Trophoblast cell (in vitro differentiated cells and primary cell): Measurements from ENCODE around the gene CPNE8.
A peak's percentile ranks its signal among the peaks of the same experiment; 100 is the strongest.

Source experiments
- DNase-seq, 2 donors: peaks; one replicate each; pipeline ENCODE4 v3.0.0-alpha.2; 2016
- H2AFZ ChIP-seq: 2 replicates; pipeline ENCODE4 v1.6.1; 2013; ENCODE audit warnings: low read length, moderate library complexity, mild to moderate bottlenecking; ENCODE audit not compliant: insufficient read depth, poor library complexity
- H2AK5ac ChIP-seq: 2 replicates; pipeline ENCODE4 v1.6.1; 2013; ENCODE audit warnings: mild to moderate bottlenecking, low read length
- H2BK120ac ChIP-seq: 2 replicates; pipeline ENCODE4 v1.6.1; 2013; ENCODE audit warnings: low read length, mild to moderate bottlenecking, moderate library complexity; ENCODE audit not compliant: insufficient read depth, poor library complexity
- H2BK12ac ChIP-seq: 2 replicates; pipeline ENCODE4 v1.6.1; 2013; ENCODE audit warnings: mild to moderate bottlenecking, low read length, moderate library complexity
- H2BK5ac ChIP-seq: 2 replicates; pipeline ENCODE4 v1.6.1; 2013; ENCODE audit warnings: low read length, low read depth, moderate library complexity, mild to moderate bottlenecking; ENCODE audit not compliant: poor library complexity
- H3K14ac ChIP-seq: 2 replicates; pipeline ENCODE4 v1.6.1; 2013; ENCODE audit warnings: mild to moderate bottlenecking, low read length
- H3K18ac ChIP-seq: 2 replicates; pipeline ENCODE4 v1.6.1; 2013; ENCODE audit warnings: mild to moderate bottlenecking, low read length
- H3K23ac ChIP-seq: 2 replicates; pipeline ENCODE4 v1.6.1; 2013; ENCODE audit warnings: low read length
- H3K27ac ChIP-seq: 2 replicates; pipeline ENCODE4 v1.5.1; 2013; ENCODE audit warnings: low read depth, mild to moderate bottlenecking, inconsistent platforms, low read length, moderate library complexity
- H3K27me3 ChIP-seq: 2 replicates; pipeline ENCODE4 v1.6.1; 2013; ENCODE audit warnings: inconsistent platforms, mild to moderate bottlenecking, low read length, moderate library complexity; ENCODE audit not compliant: insufficient read depth
- H3K36me3 ChIP-seq, 2 experiments: 1 replicate in 1 of 2; 2 replicates in 1 of 2; pipeline ENCODE4 v1.6.1; 2013; ENCODE audit warnings: low read length in 2 of 2, mild to moderate bottlenecking in 2 of 2, moderate library complexity in 1 of 2; ENCODE audit not compliant: insufficient read depth in 2 of 2, control insufficient read depth in 1 of 2
- H3K4ac ChIP-seq: 2 replicates; pipeline ENCODE4 v1.6.1; 2013; ENCODE audit warnings: low read depth, mild to moderate bottlenecking, low read length, moderate library complexity
- H3K4me1 ChIP-seq, 2 experiments: 1 replicate in 1 of 2; 2 replicates in 1 of 2; pipeline ENCODE4 v1.6.1; 2013; ENCODE audit warnings: low read length in 2 of 2, mild to moderate bottlenecking in 2 of 2, moderate library complexity in 1 of 2; ENCODE audit not compliant: insufficient read depth in 2 of 2, control insufficient read depth in 1 of 2
- H3K4me2 ChIP-seq: 2 replicates; pipeline ENCODE4 v1.6.1; 2013; ENCODE audit warnings: inconsistent platforms, mild to moderate bottlenecking, low read length, moderate library complexity
- H3K4me3 ChIP-seq: 2 replicates; pipeline ENCODE4 v1.5.1; 2013; ENCODE audit warnings: mild to moderate bottlenecking, low read depth, low read length, inconsistent platforms
- H3K79me1 ChIP-seq: one replicate; pipeline ENCODE4 v1.6.1; 2013; ENCODE audit warnings: low read length
- H3K79me2 ChIP-seq: 2 replicates; pipeline ENCODE4 v1.6.1; 2013; ENCODE audit warnings: low read length, mild to moderate bottlenecking; ENCODE audit not compliant: control insufficient read depth, insufficient read depth, poor library complexity
- H3K9ac ChIP-seq: 2 replicates; pipeline ENCODE4 v1.6.1; 2013; ENCODE audit warnings: mild to moderate bottlenecking, low read length
- H3K9me3 ChIP-seq: 2 replicates; pipeline ENCODE4 v1.6.1; 2013; ENCODE audit warnings: low read depth, mild to moderate bottlenecking, control low read depth, inconsistent platforms, low read length; ENCODE audit not compliant: insufficient read depth
- H4K12ac ChIP-seq: 2 replicates; pipeline ENCODE4 v1.6.1; 2013; ENCODE audit warnings: low read depth, mild to moderate bottlenecking, low read length, moderate library complexity
- H4K8ac ChIP-seq: 2 replicates; pipeline ENCODE4 v1.6.1; 2013; ENCODE audit warnings: low read depth, mild to moderate bottlenecking, low read length, moderate library complexity
- H4K91ac ChIP-seq: one replicate; pipeline ENCODE4 v1.6.1; 2013; ENCODE audit warnings: low read depth, mild to moderate bottlenecking, low read length, moderate library complexity
- WGBS: extraction: QIAGEN DNeasy Blood & Tissue Kit; methylation state at CpG from one replicate; pipeline ENCODE4 v1.1.7; 2013; ENCODE audit warnings: missing lambda C conversion rate; ENCODE audit not compliant: insufficient read length, insufficient coverage; ENCODE audit errors: extremely low coverage; 5-methylcytosine and 5-hydroxymethylcytosine counted together

The CPNE8 gene

DNA sequence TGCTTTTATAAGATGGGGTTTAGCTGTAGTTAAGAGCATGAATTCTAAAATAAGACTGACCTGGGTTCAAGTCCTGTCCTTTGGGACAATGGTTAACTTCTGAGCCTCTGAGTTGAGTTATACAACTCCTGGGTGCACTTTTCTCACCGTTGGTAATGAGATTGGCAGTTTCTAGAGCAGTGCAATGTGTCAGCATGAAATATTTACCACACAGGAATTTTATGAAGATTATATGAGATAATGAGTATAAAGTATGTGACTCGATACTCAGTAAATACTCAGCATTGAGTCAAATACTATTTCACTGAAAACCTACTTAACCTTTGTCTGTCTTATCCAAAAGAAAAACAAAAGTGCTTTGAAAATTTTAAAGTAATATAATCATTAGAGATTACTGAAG, 214.2 kb downstream of the CPNE8 start:
- H3K23ac ChIP-seq = no peak overlapping the region

DNA sequence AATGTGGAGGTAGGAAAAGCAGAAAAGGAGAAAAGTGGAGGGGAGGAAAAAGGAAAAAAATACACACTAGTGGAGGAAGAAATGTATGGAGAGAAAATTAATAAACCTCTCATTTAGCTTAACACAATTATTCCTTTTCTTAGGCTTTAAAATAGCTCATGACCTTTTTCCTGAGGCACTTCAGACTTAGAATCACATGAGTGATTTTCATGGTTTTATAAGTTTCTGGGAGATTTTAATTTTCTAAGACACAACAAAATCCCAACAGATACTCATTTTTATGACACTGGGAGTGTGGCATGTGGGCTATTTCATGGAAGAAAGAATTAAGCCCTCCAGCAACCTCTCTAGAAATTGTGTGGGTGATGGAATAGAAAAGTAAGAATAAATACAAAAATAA, 214.7 kb downstream of the CPNE8 start:
- H3K23ac ChIP-seq = no peak overlapping the region
- no peak overlapping the region for H3K27ac ChIP-seq
- no peaks in the 10 kb centered on the region for H3K79me2 ChIP-seq
- no peak overlapping the region for H2AFZ ChIP-seq
- H3K36me3 ChIP-seq = no peaks in the 10 kb centered on the region
- no peak overlapping the region for H4K91ac ChIP-seq
- no peak overlapping the region for H3K9ac ChIP-seq
- no peaks in the 10 kb centered on the region for H3K27me3 ChIP-seq
- no peak overlapping the region for H3K4ac ChIP-seq
- H3K4me3 ChIP-seq = no peak overlapping the region
- no peak for DNase-seq
- H3K4me1 ChIP-seq = no peaks in the 10 kb centered on the region
- H2BK12ac ChIP-seq = no peak overlapping the region
- H3K18ac ChIP-seq = no peak overlapping the region
- H2BK5ac ChIP-seq = no peak overlapping the region
- no peak overlapping the region for H4K12ac ChIP-seq
- H2AK5ac ChIP-seq = no peak overlapping the region
- no peak overlapping the region for H3K4me2 ChIP-seq
- no peaks in the 10 kb centered on the region for H3K79me1 ChIP-seq
- H3K9me3 ChIP-seq = no peaks in the 10 kb centered on the region
- no peak overlapping the region for H4K8ac ChIP-seq
- no peak overlapping the region for H2BK120ac ChIP-seq
- no peak overlapping the region for H3K14ac ChIP-seq

More for the DNA sequence above, 214.2 kb downstream of the CPNE8 start:
- no CpG with 5 or more reads among the region's 2 CpGs for WGBS
- Histone ChIP-seq H3K79me2 (no peaks in the 10 kb centered on the region), H3K79me1 (no peaks in the 10 kb centered on the region), H3K27ac (no peak overlapping the region), H4K91ac (no peak overlapping the region), H3K18ac (no peak overlapping the region), H3K9ac (no peak overlapping the region), H3K27me3 (no peaks in the 10 kb centered on the region), H3K14ac (no peak overlapping the region), H3K4me3 (no peak overlapping the region), H3K4me2 (no peak overlapping the region), H2BK12ac (no peak overlapping the region), H4K8ac (no peak overlapping the region), H3K4ac (no peak overlapping the region), H2BK120ac (no peak overlapping the region), H2AFZ (no peak overlapping the region), H2AK5ac (no peak overlapping the region), H3K9me3 (no peaks in the 10 kb centered on the region), H3K4me1 (no peaks in the 10 kb centered on the region), H4K12ac (no peak overlapping the region), H2BK5ac (no peak overlapping the region), H3K36me3 (no peaks in the 10 kb centered on the region)
- DNase-seq = no peak

DNA sequence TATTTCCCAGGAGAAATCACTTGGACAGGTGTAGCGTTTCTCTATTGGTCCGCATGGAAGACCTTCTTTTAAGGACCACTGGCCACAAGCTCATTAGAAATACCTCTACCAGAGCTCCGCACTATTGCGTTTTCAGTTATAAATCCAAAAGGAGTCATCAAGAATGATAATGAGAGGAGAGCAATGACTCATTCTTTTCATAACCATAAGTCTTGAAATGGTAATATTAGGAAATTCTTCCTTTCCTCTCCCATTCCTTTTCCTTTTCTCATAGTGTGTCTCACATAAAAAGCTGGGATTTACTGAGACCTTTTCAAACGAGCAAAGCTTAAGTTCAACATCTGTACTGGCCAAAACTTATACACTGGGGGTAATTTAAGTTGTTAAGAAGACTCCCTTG, 215.7 kb downstream of the CPNE8 start:
- Histone ChIP-seq H3K18ac (no peak overlapping the region), H2BK5ac (no peak overlapping the region), H3K14ac (no peak overlapping the region), H3K4me3 (no peak overlapping the region), H3K23ac (no peak overlapping the region), H3K27ac (no peak overlapping the region), H4K12ac (no peak overlapping the region), H3K4me2 (no peak overlapping the region), H4K91ac (no peak overlapping the region), H3K9ac (no peak overlapping the region), H3K79me2 (no peaks in the 10 kb centered on the region), H2BK120ac (no peak overlapping the region), H4K8ac (no peak overlapping the region), H3K9me3 (no peaks in the 10 kb centered on the region), H3K79me1 (no peaks in the 10 kb centered on the region), H3K27me3 (no peaks in the 10 kb centered on the region), H3K36me3 (no peaks in the 10 kb centered on the region), H3K4ac (no peak overlapping the region), H2AFZ (no peak overlapping the region), H3K4me1 (no peaks in the 10 kb centered on the region), H2AK5ac (no peak overlapping the region), H2BK12ac (no peak overlapping the region)
- peak in 1 of 2 donors; percentile 37 for DNase-seq
- WGBS = no CpG with 5 or more reads among the region's 5 CpGs

DNA sequence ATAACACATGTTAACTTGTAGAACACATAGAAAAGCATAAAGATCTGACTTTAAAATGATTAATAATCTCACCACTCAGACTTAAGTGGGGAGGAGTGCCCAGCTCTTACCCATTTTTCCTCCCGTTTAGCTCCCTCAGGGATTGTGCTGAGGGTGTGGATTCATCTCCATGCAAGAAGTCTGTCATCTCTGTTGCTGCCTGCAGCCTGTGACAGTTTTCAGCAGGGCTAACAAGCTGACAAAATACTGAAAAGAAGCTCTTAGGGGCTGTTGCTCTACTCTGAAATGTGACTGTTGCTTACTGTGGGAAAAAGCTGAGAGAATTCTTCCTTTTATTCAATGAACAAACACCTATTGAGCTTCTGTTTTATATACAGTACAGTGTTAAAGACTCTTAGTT, 216.2 kb downstream of the CPNE8 start:
- no peak overlapping the region for H4K12ac ChIP-seq
- no peak for DNase-seq
- no CpG with 5 or more reads among the region's 1 CpG for WGBS

More for the DNA sequence above, 216.2 kb downstream of the CPNE8 start:
- no peaks in the 10 kb centered on the region for H3K27me3 ChIP-seq
- no peaks in the 10 kb centered on the region for H3K79me2 ChIP-seq
- H4K8ac ChIP-seq = no peak overlapping the region
- H2BK5ac ChIP-seq = no peak overlapping the region
- no peak overlapping the region for H3K18ac ChIP-seq
- no peak overlapping the region for H3K9ac ChIP-seq
- H4K91ac ChIP-seq = no peak overlapping the region
- H3K4me3 ChIP-seq = no peak overlapping the region
- no peak overlapping the region for H3K14ac ChIP-seq
- no peak overlapping the region for H3K23ac ChIP-seq
- no peak overlapping the region for H3K4me2 ChIP-seq
- no peaks in the 10 kb centered on the region for H3K9me3 ChIP-seq
- H2AFZ ChIP-seq = no peak overlapping the region
- H3K36me3 ChIP-seq = no peaks in the 10 kb centered on the region
- no peaks in the 10 kb centered on the region for H3K4me1 ChIP-seq
- no peak overlapping the region for H3K27ac ChIP-seq
- H3K4ac ChIP-seq = no peak overlapping the region
- no peak overlapping the region for H2BK12ac ChIP-seq
- no peak overlapping the region for H2AK5ac ChIP-seq
- H2BK120ac ChIP-seq = no peak overlapping the region
- H3K79me1 ChIP-seq = no peaks in the 10 kb centered on the region
